ENCODE measurements around the gene NOS1AP. TPM values are rescaled to one million over a fixed set of nuclear protein-coding genes. Genes with fewer than 3 reads are reported as not detected.

Gene NOS1AP
- total RNA-seq, 1 experiment from 2014 or later, result 2.6 TPM

DNA sequence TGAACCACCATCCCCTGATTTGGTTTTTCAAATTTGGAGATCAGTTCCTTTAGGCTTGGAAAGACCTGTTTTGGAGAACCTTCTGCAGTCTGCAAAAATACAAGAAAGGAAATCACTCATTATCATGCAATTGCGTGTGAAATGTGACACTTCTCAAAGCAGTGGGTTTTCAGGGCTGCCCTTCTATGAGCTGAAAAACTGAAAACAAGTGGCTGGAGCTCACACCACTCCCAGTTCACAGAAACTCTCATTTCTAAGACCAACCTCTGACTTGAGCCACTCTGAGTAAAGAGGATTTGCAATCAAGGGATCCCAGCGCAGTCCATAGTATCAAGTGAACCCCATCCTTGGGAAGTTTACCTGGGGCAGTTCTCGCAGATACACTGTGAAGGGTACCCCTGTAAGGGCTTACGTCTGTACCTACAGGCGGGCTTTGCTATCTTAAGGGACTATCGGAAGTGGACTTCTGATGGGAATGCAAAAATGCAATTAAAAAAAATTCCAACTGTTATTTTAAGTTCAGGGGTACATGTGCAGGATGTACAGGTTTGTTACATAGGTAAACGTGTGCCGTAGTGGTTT lies 329.6 kb downstream of the NOS1AP start:
- H3K27ac ChIP-seq (ENCODE audit: low read length), result no peak overlapping the region
- no peak overlapping the region for H3K4me2 ChIP-seq (ENCODE audit: low read length)
- no peak for ATAC-seq
- no peaks in the 10 kb centered on the region for H3K27me3 ChIP-seq (ENCODE audit: low read length)
- no peak overlapping the region for H2AFZ ChIP-seq (ENCODE audit: low read length)
- H3F3A ChIP-seq (ENCODE audit: low read length, unreplicated experiment), result no peaks in the 10 kb centered on the region
- H3K4me1 ChIP-seq (ENCODE audit: insufficient read depth, low read length), result no peaks in the 10 kb centered on the region
- TF ChIP-seq, protein P1, sequence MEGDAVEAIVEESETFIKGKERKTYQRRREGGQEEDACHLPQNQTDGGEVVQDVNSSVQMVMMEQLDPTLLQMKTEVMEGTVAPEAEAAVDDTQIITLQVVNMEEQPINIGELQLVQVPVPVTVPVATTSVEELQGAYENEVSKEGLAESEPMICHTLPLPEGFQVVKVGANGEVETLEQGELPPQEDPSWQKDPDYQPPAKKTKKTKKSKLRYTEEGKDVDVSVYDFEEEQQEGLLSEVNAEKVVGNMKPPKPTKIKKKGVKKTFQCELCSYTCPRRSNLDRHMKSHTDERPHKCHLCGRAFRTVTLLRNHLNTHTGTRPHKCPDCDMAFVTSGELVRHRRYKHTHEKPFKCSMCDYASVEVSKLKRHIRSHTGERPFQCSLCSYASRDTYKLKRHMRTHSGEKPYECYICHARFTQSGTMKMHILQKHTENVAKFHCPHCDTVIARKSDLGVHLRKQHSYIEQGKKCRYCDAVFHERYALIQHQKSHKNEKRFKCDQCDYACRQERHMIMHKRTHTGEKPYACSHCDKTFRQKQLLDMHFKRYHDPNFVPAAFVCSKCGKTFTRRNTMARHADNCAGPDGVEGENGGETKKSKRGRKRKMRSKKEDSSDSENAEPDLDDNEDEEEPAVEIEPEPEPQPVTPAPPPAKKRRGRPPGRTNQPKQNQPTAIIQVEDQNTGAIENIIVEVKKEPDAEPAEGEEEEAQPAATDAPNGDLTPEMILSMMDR (conservative IDR thresholded peaks at IDR 0.05; ENCODE audit: low read depth, low read length), result no peak
- no peak overlapping the region for H3K4me3 ChIP-seq (ENCODE audit: low read length)
- no peaks in the 10 kb centered on the region for H3K9me3 ChIP-seq (ENCODE audit: low read length)
- no peak overlapping the region for H3K9ac ChIP-seq (ENCODE audit: low read length)
- no peaks in the 10 kb centered on the region for H4K20me1 ChIP-seq (ENCODE audit: low read length)
- no peaks in the 10 kb centered on the region for H3K9me2 ChIP-seq (replicated peaks; ENCODE audit: low read length)
- intact Hi-C loops (cut with micrococcal nuclease), result loop anchor here (10.0 kb wide), 2 partner anchors 226 to 634 kb away; partner anchors contain the start of gene ATF6
- ChIA-PET POLR2A (ENCODE audit: unreplicated experiment) (no interaction called here), CTCF (no interaction called here)
- H3K79me2 ChIP-seq (ENCODE audit: low read length), result no peaks in the 10 kb centered on the region
- H3K36me3 ChIP-seq (ENCODE audit: low read depth, low read length), result no peaks in the 10 kb centered on the region
- no TSS peak for BruUV-seq (replicated peaks)
- no peak for DNase-seq

- intact Hi-C loops (cut with micrococcal nuclease), result no loop called here
- H3K4me1 ChIP-seq (ENCODE audit: insufficient read depth, low read length), result peaks cover 14% of the 10 kb centered on the region
- no peaks in the 10 kb centered on the region for H3K79me2 ChIP-seq (ENCODE audit: low read length)
- ATAC-seq (no peak), DNase-seq (no peak)
- no peaks in the 10 kb centered on the region for H3K36me3 ChIP-seq (ENCODE audit: low read depth, low read length)
- no peaks in the 10 kb centered on the region for H3K27me3 ChIP-seq (ENCODE audit: low read length)
- H3K9ac ChIP-seq (ENCODE audit: low read length), result no peak overlapping the region
- no peak overlapping the region for H3K27ac ChIP-seq (ENCODE audit: low read length)
- no peaks in the 10 kb centered on the region for H3K9me2 ChIP-seq (replicated peaks; ENCODE audit: low read length)
- ChIA-PET POLR2A (ENCODE audit: unreplicated experiment) (no interaction called here), CTCF (no interaction called here)
- H3F3A ChIP-seq (ENCODE audit: low read length, unreplicated experiment), result no peaks in the 10 kb centered on the region
- no peak overlapping the region for H3K4me2 ChIP-seq (ENCODE audit: low read length)
- TF ChIP-seq, protein P1 (conservative IDR thresholded peaks at IDR 0.05; ENCODE audit: low read depth, low read length), result no peak
- TF ChIP-seq EZH2phosphoT487 (IDR thresholded peaks at IDR 0.05; ENCODE audit: borderline replicate concordance, low read length), result no peak
- no peak for TF ChIP-seq EZH2 (IDR thresholded peaks at IDR 0.05; ENCODE audit: low read length, unreplicated experiment)
- BruUV-seq (replicated peaks), result no TSS peak
- no peaks in the 10 kb centered on the region for H4K20me1 ChIP-seq (ENCODE audit: low read length)
- no peaks in the 10 kb centered on the region for H3K9me3 ChIP-seq (ENCODE audit: low read length)
- H3K4me3 ChIP-seq (ENCODE audit: low read length), result no peak overlapping the region
- H2AFZ ChIP-seq (ENCODE audit: low read length), result no peak overlapping the region
Observed at GRCh38 chr1:162400790-162401355, 331.4 kb downstream of the NOS1AP start.

DNA sequence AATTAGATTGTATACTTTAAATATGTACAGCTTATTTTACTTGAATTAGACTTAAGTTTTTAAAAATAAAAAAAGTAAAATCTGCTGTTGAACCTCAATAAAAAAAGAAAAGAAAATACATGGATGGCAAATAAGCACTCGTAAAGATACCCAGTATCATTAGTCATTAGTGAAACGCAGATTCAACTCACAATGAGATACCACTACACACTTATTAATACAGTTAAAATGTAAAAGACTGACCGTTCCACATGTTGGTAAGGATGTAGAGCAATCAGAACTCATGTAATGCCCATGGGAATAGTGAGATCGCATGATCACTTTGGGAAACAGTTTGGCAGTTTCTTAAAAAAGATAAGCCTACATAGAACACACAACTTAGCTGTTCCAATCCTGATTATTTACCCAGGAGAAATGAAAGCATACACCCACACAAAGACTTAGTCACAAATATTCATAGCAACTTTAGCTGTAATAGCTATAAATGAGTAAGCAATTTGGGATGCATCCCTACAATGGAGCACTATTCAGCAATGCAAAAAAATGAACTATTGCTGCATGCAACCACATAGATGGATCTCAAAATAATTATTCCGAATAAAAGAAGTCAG lies 335.2 kb downstream of the NOS1AP start:
- no peak for TF ChIP-seq EZH2 (IDR thresholded peaks at IDR 0.05; ENCODE audit: low read length, unreplicated experiment)
- TF ChIP-seq, protein P1 (conservative IDR thresholded peaks at IDR 0.05; ENCODE audit: low read depth, low read length), result no peak
- TF ChIP-seq EZH2phosphoT487 (IDR thresholded peaks at IDR 0.05; ENCODE audit: borderline replicate concordance, low read length), result no peak
- CTCF ChIA-PET, result interaction anchor here (0.6 kb wide), 1 partner anchor 664 kb away, joined by 3 read pairs; no protein-coding TSS in a partner anchor
- 0 out of 2 replicates have a peak overlapping the region, but pooled peaks have one; percentile 46 for H2AFZ ChIP-seq (ENCODE audit: low read length)
- H4K20me1 ChIP-seq (ENCODE audit: low read length), result no peaks in the 10 kb centered on the region
- H3K4me2 ChIP-seq (ENCODE audit: low read length), result peak overlapping the region; percentile 78
- no peaks in the 10 kb centered on the region for H3K27me3 ChIP-seq (ENCODE audit: low read length)
- H3K79me2 ChIP-seq (ENCODE audit: low read length), result no peaks in the 10 kb centered on the region
- H3K36me3 ChIP-seq (ENCODE audit: low read depth, low read length), result no peaks in the 10 kb centered on the region
- POLR2A ChIA-PET (ENCODE audit: unreplicated experiment), result interaction anchor here (0.6 kb wide), 1 partner anchor 854 kb away, joined by 3 read pairs; no protein-coding TSS in a partner anchor
- ATAC-seq, result peak; percentile 95
- peaks cover 20% of the 10 kb centered on the region for H3K4me1 ChIP-seq (ENCODE audit: insufficient read depth, low read length)
- no peaks in the 10 kb centered on the region for H3K9me3 ChIP-seq (ENCODE audit: low read length)
- H3K27ac ChIP-seq (ENCODE audit: low read length), result peak overlapping the region; percentile 61
- BruUV-seq (replicated peaks), result no TSS peak
- peak overlapping the region; percentile 41 for H3K4me3 ChIP-seq (ENCODE audit: low read length)
- peak; percentile 85 for DNase-seq
- H3K9me2 ChIP-seq (replicated peaks; ENCODE audit: low read length), result no peaks in the 10 kb centered on the region
- intact Hi-C loops (cut with micrococcal nuclease), result no loop called here
- H3F3A ChIP-seq (ENCODE audit: low read length, unreplicated experiment), result no peaks in the 10 kb centered on the region
- H3K9ac ChIP-seq (ENCODE audit: low read length), result no peak overlapping the region
